HG03575 (cell line): ENCODE data around the gene GNAL.
A peak's percentile ranks its signal among the peaks of the same experiment; 100 is the strongest.
"Not testable (repeated sequence)": the region's sequence is repeated elsewhere in the genome, so short reads cannot be mapped to it uniquely, and the experiment has no call there.

Experiments used
- ATAC-seq: cut with Tn5 transposase; IDR thresholded peaks from one replicate; pipeline ENCODE4 v1.9.1; 2021; ENCODE audit not compliant: unreplicated experiment, insufficient number of reproducible peaks, low FRiP score; ENCODE audit errors: extremely low read depth

Gene GNAL

GRCh38 chr18:11882636-11883035, 193.6 kb downstream of the GNAL start:
- no peak for ATAC-seq

- peak; percentile 78 for ATAC-seq
Observed at GRCh38 chr18:11883153-11883552, 194.1 kb downstream of the GNAL start.

- ATAC-seq, result no peak
Observed at GRCh38 chr18:11884396-11885030, 195.4 kb downstream of the GNAL start.

GRCh38 chr18:11885278-11885947, 196.3 kb downstream of the GNAL start:
- ATAC-seq, result no peak

GRCh38 chr18:11886577-11887110, 197.6 kb downstream of the GNAL start:
- ATAC-seq, result no peak

GRCh38 chr18:11887328-11888128, 198.5 kb downstream of the GNAL start:
- ATAC-seq, result no peak

- no peak for ATAC-seq
Observed at GRCh38 chr18:11888726-11889125, 199.7 kb downstream of the GNAL start.

- ATAC-seq, result no peak
Observed at GRCh38 chr18:11889284-11889683, 200.2 kb downstream of the GNAL start.

GRCh38 chr18:11891737-11892136, 202.7 kb downstream of the GNAL start:
- no peak for ATAC-seq

DNA sequence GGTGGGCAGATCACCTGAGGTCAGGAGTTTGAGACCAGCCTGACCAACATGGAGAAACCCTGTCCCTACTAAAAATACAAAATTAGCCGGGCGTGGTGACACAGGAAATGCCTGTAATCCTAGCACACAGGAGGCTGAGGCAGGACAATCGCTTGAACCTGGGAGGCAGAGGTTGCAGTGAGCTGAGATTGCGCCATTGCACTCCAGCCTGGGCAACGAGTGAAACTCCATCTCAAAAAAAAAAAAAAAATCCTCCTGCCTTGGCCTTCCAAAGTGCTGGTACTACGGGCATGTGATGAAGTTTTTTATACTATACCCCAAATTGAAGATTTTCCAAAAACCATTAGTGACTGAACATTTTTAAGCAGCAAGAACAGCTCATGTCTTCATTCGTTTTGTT, 203.4 kb downstream of the GNAL start:
- not testable (repeated sequence) for ATAC-seq

- no peak for ATAC-seq
Observed at GRCh38 chr18:11897781-11898180, 208.7 kb downstream of the GNAL start.

GRCh38 chr18:11899063-11899462, 210.0 kb downstream of the GNAL start:
- ATAC-seq, result no peak

GRCh38 chr18:11901826-11902438, 212.9 kb downstream of the GNAL start:
- no peak for ATAC-seq

- no peak for ATAC-seq
Observed at GRCh38 chr18:11902522-11903292, 213.6 kb downstream of the GNAL start.

- no peak for ATAC-seq
Observed at GRCh38 chr18:11905613-11906012, 216.5 kb downstream of the GNAL start.

DNA sequence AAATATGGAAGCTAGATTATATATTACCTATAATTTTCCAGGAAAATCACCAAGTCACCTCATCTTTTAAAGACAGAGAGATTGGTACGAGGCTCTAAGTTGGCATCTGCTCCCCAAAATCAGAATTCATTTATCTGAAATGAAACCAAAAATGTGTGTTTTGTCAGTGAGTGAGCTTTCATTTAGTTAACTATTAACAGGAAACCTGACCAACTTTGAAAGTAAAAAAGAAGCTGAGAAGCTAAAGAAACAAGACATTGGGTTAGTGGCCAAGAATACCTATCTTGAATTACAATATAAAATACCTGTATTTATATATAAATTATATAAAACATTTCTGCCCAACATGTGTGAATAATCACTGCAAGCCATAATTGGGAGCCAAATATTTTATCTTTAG, 217.1 kb downstream of the GNAL start:
- no peak for ATAC-seq

- no peak for ATAC-seq
Observed at GRCh38 chr18:11906926-11907874, 218.1 kb downstream of the GNAL start.
